ENCODE data around the gene GPX4. TPM values are rescaled to one million over a fixed set of nuclear protein-coding genes. Genes with fewer than 3 reads are reported as not detected.

The GPX4 gene
- total RNA-seq, 1 donor from 2014 or later = 354 TPM

GRCh38 chr19:1145635-1146411, 42.0 kb downstream of the GPX4 start:
- H3K4me1 Mint-ChIP-seq (ENCODE audit: unreplicated experiment) = no peaks in the 10 kb centered on the region
- peaks cover 24% of the 10 kb centered on the region for H3K36me3 Mint-ChIP-seq (ENCODE audit: unreplicated experiment)
- no peak for DNase-seq (ENCODE audit: extremely low spot score, unreplicated experiment)
- H3K9me3 Mint-ChIP-seq (ENCODE audit: unreplicated experiment) = no peaks in the 10 kb centered on the region
- H3K27ac Mint-ChIP-seq (ENCODE audit: unreplicated experiment) = peak overlapping the region; percentile 47
- no peak for TF ChIP-seq CTCF (IDR thresholded peaks at IDR 0.05)
- no peaks in the 10 kb centered on the region for H3K27me3 Mint-ChIP-seq (ENCODE audit: unreplicated experiment)
- H3K4me3 Mint-ChIP-seq (ENCODE audit: unreplicated experiment) = no peak overlapping the region

GRCh38 chr19:1146412-1146699, 42.6 kb downstream of the GPX4 start:
- no peaks in the 10 kb centered on the region for H3K9me3 Mint-ChIP-seq (ENCODE audit: unreplicated experiment)
- H3K27ac Mint-ChIP-seq (ENCODE audit: unreplicated experiment) = no peak overlapping the region
- no peak for DNase-seq (ENCODE audit: extremely low spot score, unreplicated experiment)
- H3K4me1 Mint-ChIP-seq (ENCODE audit: unreplicated experiment) = no peaks in the 10 kb centered on the region
- no peak for TF ChIP-seq CTCF (IDR thresholded peaks at IDR 0.05)
- peaks cover 24% of the 10 kb centered on the region for H3K36me3 Mint-ChIP-seq (ENCODE audit: unreplicated experiment)
- no peaks in the 10 kb centered on the region for H3K27me3 Mint-ChIP-seq (ENCODE audit: unreplicated experiment)
- H3K4me3 Mint-ChIP-seq (ENCODE audit: unreplicated experiment) = no peak overlapping the region

GRCh38 chr19:1146858-1147780, 43.3 kb downstream of the GPX4 start:
- H3K27ac Mint-ChIP-seq (ENCODE audit: unreplicated experiment) = no peak overlapping the region
- no peaks in the 10 kb centered on the region for H3K9me3 Mint-ChIP-seq (ENCODE audit: unreplicated experiment)
- no peaks in the 10 kb centered on the region for H3K4me1 Mint-ChIP-seq (ENCODE audit: unreplicated experiment)

GRCh38 chr19:1147934-1148549, 44.2 kb downstream of the GPX4 start:
- H3K9me3 Mint-ChIP-seq (ENCODE audit: unreplicated experiment) = no peaks in the 10 kb centered on the region
- H3K27ac Mint-ChIP-seq (ENCODE audit: unreplicated experiment) = no peak overlapping the region
- no peaks in the 10 kb centered on the region for H3K4me1 Mint-ChIP-seq (ENCODE audit: unreplicated experiment)
- H3K4me3 Mint-ChIP-seq (ENCODE audit: unreplicated experiment) = no peak overlapping the region
- H3K27me3 Mint-ChIP-seq (ENCODE audit: unreplicated experiment) = no peaks in the 10 kb centered on the region
- no peak for DNase-seq (ENCODE audit: extremely low spot score, unreplicated experiment)
- TF ChIP-seq CTCF (IDR thresholded peaks at IDR 0.05) = no peak
- H3K36me3 Mint-ChIP-seq (ENCODE audit: unreplicated experiment) = peaks cover 21% of the 10 kb centered on the region

More at GRCh38 chr19:1146858-1147780, 43.3 kb downstream of the GPX4 start:
- Mint-ChIP-seq H3K4me3 (ENCODE audit: unreplicated experiment) (no peak overlapping the region), H3K36me3 (ENCODE audit: unreplicated experiment) (peaks cover 21% of the 10 kb centered on the region), H3K27me3 (ENCODE audit: unreplicated experiment) (no peaks in the 10 kb centered on the region)
- no peak for DNase-seq (ENCODE audit: extremely low spot score, unreplicated experiment)
- TF ChIP-seq CTCF (IDR thresholded peaks at IDR 0.05) = no peak

All from osteocyte (in vitro differentiated cells).